Spleen (tissue), 11 donors: Measurements from ENCODE around the gene XRRA1. TPM values are rescaled to one million over a fixed set of nuclear protein-coding genes. Genes with fewer than 3 reads are reported as not detected.

Experiments
- DNase-seq: peaks from one replicate; pipeline ENCODE4 v3.0.0-alpha.2; 2020
- H3K27ac ChIP-seq, 8 donors: fragments of 200-600 bp; sonication (generic) in 7 of 8; 1 replicate in 4 of 8; 2 replicates in 4 of 8; pipeline versions ENCODE4 v1.5.0 to v1.8.0; 2016 to 2021; ENCODE audit warnings: inconsistent platforms in 4 of 8, mild to moderate bottlenecking in 4 of 8, moderate library complexity in 1 of 8
- H3K27me3 ChIP-seq, 7 donors: fragments of 200-600 bp; sonication (generic) in 6 of 7; replicated peaks in 1 of 7; 1 replicate in 4 of 7; 2 replicates in 3 of 7; pipeline versions ENCODE4 v1.5.0 to v1.8.0; 2016 to 2021; ENCODE audit warnings: inconsistent platforms in 3 of 7, mild to moderate bottlenecking in 1 of 7
- H3K36me3 ChIP-seq, 6 donors: fragments of 200-600 bp; sonication (generic) in 5 of 6; 1 replicate in 4 of 6; 2 replicates in 2 of 6; pipeline versions ENCODE4 v1.5.0 to v1.8.0; 2016 to 2021; ENCODE audit warnings: inconsistent platforms in 2 of 6
- H3K4me1 ChIP-seq, 6 donors: fragments of 200-600 bp; sonication (generic) in 5 of 6; 1 replicate in 3 of 6; 2 replicates in 3 of 6; pipeline versions ENCODE4 v1.5.0 to v1.8.0; 2016 to 2021; ENCODE audit warnings: inconsistent platforms in 3 of 6
- H3K4me3 ChIP-seq, 8 donors: fragments of 200-600 bp; sonication (generic) in 7 of 8; 1 replicate in 4 of 8; 2 replicates in 4 of 8; pipeline versions ENCODE4 v1.5.0 to v1.8.0; 2016 to 2021; ENCODE audit warnings: inconsistent platforms in 4 of 8, mild to moderate bottlenecking in 4 of 8, moderate library complexity in 2 of 8
- H3K9me3 ChIP-seq, 8 donors: fragments of 200-600 bp; sonication (generic) in 7 of 8; 1 replicate in 4 of 8; 2 replicates in 4 of 8; pipeline versions ENCODE4 v1.5.0 to v1.8.0; 2016 to 2021; ENCODE audit warnings: inconsistent platforms in 4 of 8
- CTCF ChIP-seq, 11 experiments: fragments of 200-600 bp in 7 of 11; fragments of 450-650 bp in 4 of 11; sonication (generic) in 4 of 11; IDR thresholded peaks in 8 of 11; conservative IDR thresholded peaks in 3 of 11; 1 replicate in 7 of 11; 2 replicates in 4 of 11; pipeline versions ENCODE4 v1.4.0 to v1.8.0; 2016 to 2021; ENCODE audit warnings: antibody characterized with exemption in 11 of 11, inconsistent platforms in 4 of 11, mild to moderate bottlenecking in 1 of 11
- POLR2A ChIP-seq, 3 donors: fragments of 450-650 bp; IDR thresholded peaks; one replicate each; pipeline ENCODE4 v1.5.1; 2017; ENCODE audit warnings: antibody characterized with exemption in 3 of 3, mild to moderate bottlenecking in 1 of 3
- POLR2AphosphoS5 ChIP-seq, 3 donors: sonication (generic); formaldehyde crosslinking; IDR thresholded peaks; one replicate each; pipeline ENCODE4 v1.5.1; 2017; ENCODE audit warnings: antibody characterized with exemption in 3 of 3
- WGBS, 5 donors: extraction: QIAGEN DNeasy Blood & Tissue Kit in 3 of 5; methylation state at CpG; one replicate each; pipeline versions ENCODE4 v1.1.5 to v1.1.7; 2013 to 2018; 5-methylcytosine and 5-hydroxymethylcytosine counted together
- intact Hi-C: fragments of 100-400 bp; cut with DNase I; formaldehyde crosslinking; loops from one replicate; pipeline ENCODE4 v1.15.0; 2023; ENCODE audit warnings: low total_unique reads
- polyA plus RNA-seq, 3 donors: library from polyadenylated mRNA; stranded (reverse); fragments of 200-250 nt; gene quantifications; one replicate each; pipeline ENCODE4 v1.2.1, GENCODE V29; 2013
- total RNA-seq, 7 donors: library from RNA; depleted of rRNA in 3 of 7; stranded (reverse); fragments of >200 nt in 3 of 7; fragmentation: NEBNext Ultra II Directional in 4 of 7; extraction: Animal tissue kit (Norgen Biotek cat#: 25700) in 4 of 7; gene quantifications; one replicate each; pipeline versions ENCODE4 v1.1.0 to v1.2.1, GENCODE V29; 2016 to 2021
- donor health status: healthy with polysubstance abuse.
- donor health status: DM: no; HTN: no; CAD: no; lungs with moderate emphysema.
- donor health status: DM: no; HTN: no; CAD: no.
- donor health status: Bipolar disorder and iron deficiency.
- donor health status: healthy.
- donor health status: DM: no; HTN: no; CAD: no.
- donor health status: DM: yes; HTN: yes; CAD: no.

Gene XRRA1
- total and polyA plus RNA-seq, 10 donors: 1.4 to 60.1 (median 17.8) TPM

DNA sequence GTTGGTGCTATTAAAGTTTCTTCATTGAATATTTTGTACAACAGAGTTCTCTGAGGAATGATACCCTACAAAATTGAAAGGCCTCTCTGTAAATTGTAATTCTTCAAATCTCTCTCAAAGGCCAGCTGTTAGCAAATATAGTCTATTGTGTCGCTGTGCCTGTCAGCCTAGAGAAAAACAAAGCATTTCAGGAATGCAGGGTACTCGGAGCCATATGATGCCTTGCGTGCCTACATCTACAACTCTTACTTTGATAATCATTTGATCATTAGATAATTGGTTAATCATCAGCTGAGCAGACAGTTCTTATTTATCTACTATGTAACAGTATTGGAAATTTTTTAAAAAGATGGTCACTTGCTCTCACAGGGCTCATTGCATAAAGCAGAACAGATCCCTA lies 132.9 kb downstream of the XRRA1 start:
- H3K27ac ChIP-seq: no peak overlapping the region
- no peak for TF ChIP-seq CTCF (IDR thresholded peaks at IDR 0.05 in 8 of 11, conservative IDR thresholded peaks at IDR 0.05 in 3 of 11)
- TF ChIP-seq POLR2A (IDR thresholded peaks at IDR 0.05): no peak
- TF ChIP-seq POLR2AphosphoS5 (IDR thresholded peaks at IDR 0.05): no peak
- DNase-seq: no peak
- H3K4me1 ChIP-seq: peaks cover 0 to 18% (median 0%) of the 10 kb centered on the region in 6 donors
- H3K4me3 ChIP-seq: no peak overlapping the region
- intact Hi-C loops: no loop called here
- WGBS, 5 donors: 87 to 95% (median 92%) methylated on average over 3 of the region's 3 CpGs
- H3K27me3 ChIP-seq: no peaks in the 10 kb centered on the region
- H3K36me3 ChIP-seq: peaks cover 0 to 99% (median 39%) of the 10 kb centered on the region in 6 donors
- H3K9me3 ChIP-seq: no peaks in the 10 kb centered on the region

DNA sequence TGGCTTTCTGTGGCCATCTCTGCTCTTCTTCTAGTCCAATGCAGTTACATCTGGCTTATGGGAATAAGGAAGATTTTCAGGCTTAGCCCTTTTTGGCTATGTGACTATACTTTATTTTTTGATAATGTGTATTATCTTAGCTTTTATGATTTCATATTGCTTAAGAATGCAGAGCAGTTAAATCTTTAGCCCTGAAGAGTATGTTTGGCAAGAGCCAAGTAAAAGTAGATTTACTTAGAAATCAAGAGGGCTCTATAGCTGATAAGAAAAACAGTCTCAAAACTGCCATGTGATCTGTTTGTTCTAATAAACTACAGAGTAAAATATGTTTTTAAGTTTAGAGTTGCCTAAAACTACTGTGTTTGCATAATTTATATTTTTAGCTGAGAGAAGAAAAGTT lies 139.1 kb downstream of the XRRA1 start:
- no peak overlapping the region for H3K27ac ChIP-seq
- TF ChIP-seq CTCF (IDR thresholded peaks at IDR 0.05 in 8 of 11, conservative IDR thresholded peaks at IDR 0.05 in 3 of 11): no peak
- no peak for TF ChIP-seq POLR2A (IDR thresholded peaks at IDR 0.05)
- TF ChIP-seq POLR2AphosphoS5 (IDR thresholded peaks at IDR 0.05): no peak

DNA sequence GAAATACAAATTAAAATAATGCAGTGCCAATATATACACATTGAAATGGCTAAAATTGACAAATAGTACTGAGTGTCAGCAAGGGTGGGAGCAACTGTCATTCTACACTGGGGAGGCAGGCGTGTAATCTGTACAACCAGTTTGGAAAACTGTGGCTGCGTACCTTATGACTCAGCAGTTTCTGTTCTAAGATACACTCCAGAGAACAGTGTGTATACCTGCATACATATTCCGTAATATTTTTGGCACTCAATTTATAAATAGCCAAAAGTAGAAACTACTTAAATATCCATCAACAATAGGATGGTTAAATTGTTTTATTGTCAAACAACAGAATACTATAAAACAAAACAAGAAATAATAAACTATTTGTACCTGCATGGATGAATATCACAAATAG lies 142.6 kb downstream of the XRRA1 start:
- 89 to 92% (median 91%) methylated on average over 3 of the region's 3 CpGs for WGBS, 5 donors

More for the DNA sequence above, 139.1 kb downstream of the XRRA1 start:
- DNase-seq: no peak
- peaks cover 0 to 52% (median 14%) of the 10 kb centered on the region in 6 donors for H3K36me3 ChIP-seq
- H3K4me1 ChIP-seq: peaks cover 0 to 3% (median 0%) of the 10 kb centered on the region in 6 donors
- no peak overlapping the region for H3K4me3 ChIP-seq
- intact Hi-C loops: no loop called here
- H3K9me3 ChIP-seq: no peaks in the 10 kb centered on the region
- no peaks in the 10 kb centered on the region for H3K27me3 ChIP-seq

More for the DNA sequence above, 142.6 kb downstream of the XRRA1 start:
- TF ChIP-seq POLR2AphosphoS5 (IDR thresholded peaks at IDR 0.05) (no peak), CTCF (IDR thresholded peaks at IDR 0.05 in 8 of 11, conservative IDR thresholded peaks at IDR 0.05 in 3 of 11) (no peak), POLR2A (IDR thresholded peaks at IDR 0.05) (no peak)
- Histone ChIP-seq H3K36me3 (peaks cover 0 to 23% (median 4%) of the 10 kb centered on the region in 6 donors), H3K27ac (no peak overlapping the region), H3K4me3 (no peak overlapping the region), H3K9me3 (no peaks in the 10 kb centered on the region), H3K27me3 (no peaks in the 10 kb centered on the region), H3K4me1 (peaks cover 0 to 3% (median 0%) of the 10 kb centered on the region in 6 donors)
- DNase-seq: no peak
- intact Hi-C loops: no loop called here
